RKO (cell line): ENCODE data around the gene CT45A8.
"Not testable (repeated sequence)": the region's sequence is repeated elsewhere in the genome, so short reads cannot be mapped to it uniquely, and the experiment has no call there.

ENCODE experiments used
- DNase-seq: peaks from one replicate; pipeline ENCODE4 v3.0.0-alpha.2; 2016; ENCODE audit warnings: low spot score

CT45A8 gene, protein sequence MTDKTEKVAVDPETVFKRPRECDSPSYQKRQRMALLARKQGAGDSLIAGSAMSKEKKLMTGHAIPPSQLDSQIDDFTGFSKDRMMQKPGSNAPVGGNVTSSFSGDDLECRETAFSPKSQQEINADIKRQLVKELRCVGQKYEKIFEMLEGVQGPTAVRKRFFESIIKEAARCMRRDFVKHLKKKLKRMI

DNA sequence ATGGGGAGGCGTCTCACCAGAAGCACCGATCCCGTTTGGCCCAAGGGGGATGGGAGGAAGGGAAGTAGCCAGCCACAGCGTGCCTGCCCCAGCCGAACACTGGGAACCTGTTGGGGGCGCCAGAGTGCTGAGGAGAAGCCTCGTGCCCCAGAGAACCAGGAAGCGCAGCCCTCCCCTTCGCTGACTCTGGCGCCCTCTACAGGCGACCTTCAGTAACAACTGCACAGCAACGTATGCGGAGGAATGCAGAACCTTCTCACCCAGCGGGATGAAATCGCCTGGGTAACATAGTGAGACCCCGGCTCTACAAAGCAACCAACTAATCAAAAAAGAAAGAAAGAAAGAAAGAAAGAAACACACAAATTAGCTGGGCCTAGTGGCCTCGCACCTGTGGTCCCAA is at the start of gene CT45A8:
TSS of gene CT45A8 (minus strand) at position 101 of the 400 bp plus-strand sequence. CDS start 3,755 bp downstream, outside the sequence.
- not testable (repeated sequence) for DNase-seq

DNA sequence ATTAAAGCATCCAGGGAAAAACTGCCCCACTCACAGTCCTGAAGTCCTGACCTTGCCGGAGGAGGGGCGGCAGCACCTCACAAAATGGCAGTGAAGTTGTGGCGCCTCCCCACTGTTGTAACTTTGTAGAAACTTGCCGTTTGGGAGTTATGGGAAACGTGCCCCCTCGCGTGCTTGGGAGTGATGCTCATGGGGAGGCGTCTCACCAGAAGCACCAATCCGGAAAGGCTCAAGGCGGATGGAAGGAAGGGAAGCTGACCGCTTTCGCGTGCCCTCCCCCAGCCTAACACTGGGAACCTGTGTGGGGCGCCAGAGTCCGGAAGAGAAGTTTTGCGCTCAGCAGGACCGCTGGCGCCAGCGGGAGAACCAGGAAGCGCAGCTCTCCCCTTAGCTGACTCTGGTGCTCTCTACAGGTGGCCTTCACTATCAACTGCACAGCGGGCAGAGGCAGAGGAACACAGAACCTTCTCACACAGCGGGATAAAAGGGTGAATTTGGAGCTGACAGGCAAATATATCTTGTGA is 39.0 kb upstream of the CT45A8 start, which contains the start of the genes CT45A10 and SAGE1:
TSS of gene CT45A10 (minus strand) at position 151 of the 524 bp plus-strand sequence. CDS start 8,100 bp downstream, outside the sequence.
TSS of gene SAGE1 (plus strand) at position 423 of the 524 bp plus-strand sequence. CDS start 2,527 bp downstream, outside the sequence.
- DNase-seq = no peak

DNA sequence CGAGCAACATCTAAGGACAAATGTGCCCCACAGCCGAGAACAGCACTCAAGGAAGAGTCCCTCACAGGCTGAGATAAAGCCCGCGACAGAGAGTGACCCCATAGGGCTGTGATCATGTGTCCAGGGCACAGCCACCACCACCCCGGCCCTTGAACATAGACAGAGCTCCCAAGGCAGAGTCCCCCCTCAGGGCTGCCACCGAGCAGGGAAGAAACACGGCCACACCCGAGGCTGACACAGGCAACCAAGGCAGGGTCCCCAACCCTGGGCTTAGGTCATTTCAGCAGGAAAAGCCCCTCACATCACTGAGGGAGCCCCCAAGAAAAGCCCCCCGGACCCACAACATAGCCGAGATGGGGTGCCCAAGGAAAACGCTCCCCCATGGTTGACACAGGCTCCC is 38.4 kb upstream of the CT45A8 start:
- no peak for DNase-seq

DNA sequence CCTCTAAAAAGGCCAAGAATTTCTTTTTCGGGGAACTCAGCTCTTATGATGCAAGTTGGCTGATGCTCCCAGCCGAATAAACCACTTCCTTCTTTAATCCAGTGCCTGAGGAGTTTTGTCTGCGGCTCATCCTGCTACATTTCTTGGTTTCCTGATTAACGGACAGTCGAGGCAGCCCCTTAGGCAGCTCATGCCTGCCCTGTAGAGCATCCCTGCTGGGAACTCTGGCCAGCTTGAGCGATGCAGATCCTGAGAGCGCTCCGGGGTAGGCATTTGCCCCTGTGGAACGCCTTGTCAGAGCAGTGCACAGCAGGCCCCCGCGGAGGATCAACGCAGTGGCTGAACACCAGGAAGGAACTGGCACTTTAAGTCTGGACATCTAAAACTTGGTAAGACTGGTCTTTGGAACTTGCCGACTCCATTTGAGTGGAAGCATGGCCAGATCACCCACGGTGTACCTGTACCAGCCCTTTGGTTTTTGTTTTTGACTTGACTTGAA is 35.8 kb upstream of the CT45A8 start:
- no peak for DNase-seq

DNA sequence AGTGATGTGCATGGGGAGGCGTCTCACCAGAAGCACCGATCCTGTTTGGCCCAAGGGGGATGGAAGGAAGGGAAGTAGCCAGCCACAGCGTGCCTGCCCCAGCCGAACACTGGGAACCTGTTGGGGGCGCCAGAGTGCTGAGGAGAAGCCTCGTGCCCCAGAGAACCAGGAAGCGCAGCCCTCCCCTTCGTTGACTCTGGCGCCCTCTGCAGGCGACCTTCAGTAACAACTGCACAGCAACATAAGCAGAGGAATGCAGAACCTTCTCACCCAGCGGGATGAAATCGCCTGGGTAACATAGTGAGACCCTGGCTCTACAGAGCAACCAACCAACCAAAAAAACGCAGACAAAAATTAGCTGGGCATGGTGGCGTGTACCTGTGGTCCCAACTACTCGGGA is 34.6 kb upstream of the CT45A8 start:
- DNase-seq = not testable (repeated sequence)

DNA sequence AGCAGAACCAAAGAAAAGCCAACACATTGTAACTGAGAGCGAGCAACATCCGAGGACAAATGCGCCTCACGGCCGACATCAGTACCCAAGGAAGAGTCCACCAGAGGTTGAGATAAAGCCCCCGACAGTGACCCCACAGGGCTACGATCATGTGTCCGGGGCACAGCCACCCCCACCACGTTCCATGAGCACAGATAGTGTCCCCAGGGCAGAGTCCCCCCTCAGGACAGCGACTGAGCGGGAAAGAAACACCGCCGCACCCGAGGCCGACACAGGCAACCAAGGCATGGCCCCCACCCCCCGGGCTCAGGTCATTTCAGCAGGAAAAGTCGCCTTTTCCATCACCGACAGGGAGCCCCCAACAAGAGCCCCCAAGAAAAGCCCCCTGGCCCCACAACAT is 33.9 kb upstream of the CT45A8 start:
- not testable (repeated sequence) for DNase-seq

- DNase-seq = not testable (repeated sequence)
Observed at GRCh38 chrX:135882741-135883140, 28.4 kb upstream of the CT45A8 start.

- not testable (repeated sequence) for DNase-seq
Observed at GRCh38 chrX:135871712-135872111, 17.4 kb upstream of the CT45A8 start, which contains the start of gene CT45A9. TSS of gene CT45A9 (minus strand) at chrX:135871812. CDS start at chrX:135868061, 3,751 bp downstream.

- DNase-seq = not testable (repeated sequence)
Observed at GRCh38 chrX:135837180-135837579, 17.2 kb downstream of the CT45A8 start, which contains the start of gene CT45A7. TSS of gene CT45A7 (minus strand) at chrX:135837280. CDS start at chrX:135833533, 3,747 bp downstream.

GRCh38 chrX:135819912-135820311 is 34.4 kb downstream of the CT45A8 start, which contains the start of gene CT45A2:
TSS of gene CT45A2 (minus strand) at chrX:135820012. CDS start at chrX:135816265, 3,747 bp downstream.
- DNase-seq = not testable (repeated sequence)

GRCh38 chrX:135802687-135803086 is 51.7 kb downstream of the CT45A8 start, which contains the start of gene CT45A6:
TSS of gene CT45A6 (minus strand) at chrX:135802787. CDS start at chrX:135798993, 3,794 bp downstream.
- not testable (repeated sequence) for DNase-seq
